Right forelimb (tissue), 1 donor: ENCODE data around the gene HAVCR2.
"Not testable (repeated sequence)": the region's sequence is repeated elsewhere in the genome, so short reads cannot be mapped to it uniquely, and the experiment has no call there.

ENCODE experiments used
- DNase-seq: peaks from one replicate; pipeline ENCODE4 v3.0.0-alpha.2; 2018

Gene HAVCR2

GRCh38 chr5:157088342-157088990, 20.4 kb downstream of the HAVCR2 start:
- no peak for DNase-seq

- DNase-seq: no peak
Observed at GRCh38 chr5:157086751-157087359, 22.0 kb downstream of the HAVCR2 start.

- DNase-seq: no peak
Observed at GRCh38 chr5:157085930-157086329, 22.9 kb downstream of the HAVCR2 start.

- DNase-seq: no peak
Observed at GRCh38 chr5:157080286-157080685, 28.6 kb downstream of the HAVCR2 start.

GRCh38 chr5:157076558-157076957, 32.3 kb downstream of the HAVCR2 start:
- DNase-seq: no peak

- no peak for DNase-seq
Observed at GRCh38 chr5:157072508-157072907, 36.3 kb downstream of the HAVCR2 start.

GRCh38 chr5:157069949-157070348, 38.9 kb downstream of the HAVCR2 start:
- no peak for DNase-seq

GRCh38 chr5:157068785-157069184, 40.1 kb downstream of the HAVCR2 start:
- no peak for DNase-seq

- DNase-seq: no peak
Observed at GRCh38 chr5:157068339-157068738, 40.5 kb downstream of the HAVCR2 start.

- no peak for DNase-seq
Observed at GRCh38 chr5:157067005-157067404, 41.8 kb downstream of the HAVCR2 start.

- DNase-seq: no peak
Observed at GRCh38 chr5:157066080-157066479, 42.8 kb downstream of the HAVCR2 start.

GRCh38 chr5:157063776-157064430, 44.9 kb downstream of the HAVCR2 start:
- DNase-seq: no peak

- no peak for DNase-seq
Observed at GRCh38 chr5:157059891-157060290, 49.0 kb downstream of the HAVCR2 start.

- no peak for DNase-seq
Observed at GRCh38 chr5:157059093-157059539, 49.7 kb downstream of the HAVCR2 start, which contains the start of gene HAVCR1. HAVCR1 (minus strand) TSS chr5:157059116; CDS start chr5:157057943, 1,173 bp downstream.

- no peak for DNase-seq
Observed at GRCh38 chr5:157057459-157058370, 51.1 kb downstream of the HAVCR2 start.

- DNase-seq: not testable (repeated sequence)
Observed at GRCh38 chr5:157056848-157057247, 52.0 kb downstream of the HAVCR2 start.

GRCh38 chr5:157051604-157052245, 57.1 kb downstream of the HAVCR2 start:
- DNase-seq: no peak

- no peak for DNase-seq
Observed at GRCh38 chr5:157050050-157050449, 58.8 kb downstream of the HAVCR2 start.

- DNase-seq: no peak
Observed at GRCh38 chr5:157049605-157050004, 59.2 kb downstream of the HAVCR2 start.

GRCh38 chr5:157047898-157048297, 60.9 kb downstream of the HAVCR2 start:
- DNase-seq: no peak

GRCh38 chr5:157047016-157047415, 61.8 kb downstream of the HAVCR2 start:
- not testable (repeated sequence) for DNase-seq

GRCh38 chr5:157046041-157046440, 62.8 kb downstream of the HAVCR2 start:
- DNase-seq: no peak
